MM.1S (cell line): ENCODE data around the gene LRCH2.

ENCODE experiments used
- DNase-seq: peaks from one replicate; pipeline ENCODE4 v3.0.0-alpha.2; 2015
- H2AFZ ChIP-seq: fragments of 300-600 bp; sonication (generic); 2 replicates; pipeline ENCODE4 v1.6.0; 2016; ENCODE audit warnings: antibody characterized with exemption, low read length
- H3F3A ChIP-seq: fragments of 300-600 bp; sonication (generic); 2 replicates; pipeline ENCODE4 v1.6.1; 2016; ENCODE audit warnings: mild to moderate bottlenecking, antibody characterized with exemption, low read length, moderate library complexity, mixed read lengths; ENCODE audit not compliant: insufficient read depth
- H3K27ac ChIP-seq: fragments of 300-600 bp; sonication (generic); 2 replicates; pipeline ENCODE4 v1.5.1; 2016; ENCODE audit warnings: mild to moderate bottlenecking, low read length
- H3K27me3 ChIP-seq: fragments of 300-600 bp; sonication (generic); replicated peaks from 2 replicates; pipeline ENCODE4 v1.6.0; 2016; ENCODE audit warnings: low read length; ENCODE audit not compliant: insufficient read depth
- H3K36me3 ChIP-seq: fragments of 300-600 bp; sonication (generic); replicated peaks from 2 replicates; pipeline ENCODE4 v1.6.1; 2016; ENCODE audit warnings: mild to moderate bottlenecking, low read length, mixed read lengths; ENCODE audit not compliant: insufficient read depth
- H3K4me1 ChIP-seq: fragments of 300-600 bp; sonication (generic); 2 replicates; pipeline ENCODE4 v1.6.1; 2016; ENCODE audit warnings: low read length, mixed read lengths
- H3K4me2 ChIP-seq: fragments of 300-600 bp; sonication (generic); 2 replicates; pipeline ENCODE4 v1.6.0; 2016; ENCODE audit warnings: low read depth, low read length
- H3K4me3 ChIP-seq: fragments of 300-600 bp; sonication (generic); 2 replicates; pipeline ENCODE4 v1.5.1; 2016; ENCODE audit warnings: low read length, mixed read lengths
- H3K79me2 ChIP-seq: fragments of 300-600 bp; sonication (generic); 2 replicates; pipeline ENCODE4 v1.6.1; 2016; ENCODE audit warnings: mixed run types, low read length, mixed read lengths
- H3K9ac ChIP-seq: fragments of 300-600 bp; sonication (generic); 2 replicates; pipeline ENCODE4 v1.6.1; 2016; ENCODE audit warnings: low read length, mixed read lengths
- H3K9me2 ChIP-seq: fragments of 300-600 bp; sonication (generic); replicated peaks from 2 replicates; pipeline ENCODE4 v1.6.1; 2016; ENCODE audit warnings: mild to moderate bottlenecking, low read length, mixed read lengths; ENCODE audit not compliant: insufficient read depth
- H3K9me3 ChIP-seq: fragments of 300-600 bp; sonication (generic); replicated peaks from 2 replicates; pipeline ENCODE4 v1.6.1; 2016; ENCODE audit warnings: mild to moderate bottlenecking, low read length, mixed read lengths; ENCODE audit not compliant: insufficient read depth
- H4K20me1 ChIP-seq: fragments of 300-600 bp; sonication (generic); 2 replicates; pipeline ENCODE4 v1.6.1; 2016; ENCODE audit warnings: mild to moderate bottlenecking, low read length, moderate library complexity, mixed read lengths; ENCODE audit not compliant: insufficient read depth
- EZH2 ChIP-seq: fragments of 300-600 bp; sonication (generic); optimal IDR thresholded peaks from 2 replicates; pipeline ENCODE3; 2017; ENCODE audit warnings: low read depth, mild to moderate bottlenecking, antibody characterized with exemption, low read length, mixed read lengths
- EZH2phosphoT487 ChIP-seq: fragments of 300-600 bp; sonication (generic); IDR thresholded peaks from 2 replicates; pipeline ENCODE4 v1.6.1; 2018; ENCODE audit warnings: antibody characterized with exemption, low read length
- TF ChIP-seq, protein P1 (sequence below): fragments of 300-600 bp; sonication (generic); IDR thresholded peaks from 2 replicates; pipeline ENCODE4 v1.5.1; 2016; ENCODE audit warnings: antibody characterized with exemption, low read length, mixed read lengths

The LRCH2 gene

DNA sequence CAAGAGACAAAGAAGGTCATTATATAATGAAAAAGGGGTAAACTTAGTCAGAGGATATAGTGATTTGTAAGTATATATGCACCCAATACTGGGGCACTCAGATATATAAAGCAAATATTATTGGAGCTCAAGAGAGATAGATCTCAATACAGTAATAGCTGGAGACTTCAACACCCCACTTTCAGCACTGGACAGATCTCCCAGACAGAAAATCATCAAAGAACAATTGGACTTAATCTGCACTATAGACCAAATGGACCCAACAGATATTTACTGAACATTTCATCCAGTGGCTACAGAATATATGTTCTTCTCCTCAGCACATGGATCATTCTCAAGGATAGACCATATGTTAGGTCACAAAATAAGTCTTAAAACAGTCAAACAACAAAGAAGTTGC, 91.8 kb downstream of the LRCH2 start:
- Histone ChIP-seq H3K9ac (no peak overlapping the region), H3K4me3 (no peak overlapping the region), H2AFZ (no peak overlapping the region), H3K27me3 (no peaks in the 10 kb centered on the region), H3K36me3 (no peaks in the 10 kb centered on the region), H3K27ac (no peak overlapping the region), H3K4me1 (no peaks in the 10 kb centered on the region), H4K20me1 (no peaks in the 10 kb centered on the region), H3K4me2 (no peak overlapping the region), H3K9me2 (no peaks in the 10 kb centered on the region), H3K79me2 (no peaks in the 10 kb centered on the region), H3K9me3 (no peaks in the 10 kb centered on the region), H3F3A (no peaks in the 10 kb centered on the region)
- no peak for DNase-seq
- TF ChIP-seq EZH2 = no peak

DNA sequence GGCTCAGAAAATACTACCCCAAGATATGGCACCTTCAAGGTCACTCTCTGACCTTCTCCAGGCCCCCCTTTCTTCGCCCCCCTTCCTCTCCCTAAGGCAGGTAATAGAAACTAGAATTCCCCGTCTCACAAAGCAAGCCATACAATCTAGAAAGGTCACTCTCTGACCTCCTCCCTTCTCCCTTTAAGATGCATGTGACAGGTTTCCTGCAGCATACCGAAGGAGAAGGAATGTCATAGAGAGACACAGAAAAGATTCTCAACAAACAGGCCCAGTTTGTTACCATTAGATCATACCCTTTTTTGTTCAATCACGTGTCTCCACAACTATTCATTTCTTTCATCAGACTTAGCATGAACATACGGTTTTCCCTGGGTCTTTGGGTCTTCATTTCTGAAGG, 95.9 kb downstream of the LRCH2 start:
- no peaks in the 10 kb centered on the region for H3F3A ChIP-seq
- no peak overlapping the region for H3K4me3 ChIP-seq
- H3K4me1 ChIP-seq = no peaks in the 10 kb centered on the region
- no peak for DNase-seq
- H2AFZ ChIP-seq = no peak overlapping the region
- no peaks in the 10 kb centered on the region for H3K9me2 ChIP-seq
- H3K27me3 ChIP-seq = no peaks in the 10 kb centered on the region
- no peak overlapping the region for H3K4me2 ChIP-seq
- H4K20me1 ChIP-seq = no peaks in the 10 kb centered on the region
- no peaks in the 10 kb centered on the region for H3K36me3 ChIP-seq
- no peaks in the 10 kb centered on the region for H3K9me3 ChIP-seq
- TF ChIP-seq, protein P1, sequence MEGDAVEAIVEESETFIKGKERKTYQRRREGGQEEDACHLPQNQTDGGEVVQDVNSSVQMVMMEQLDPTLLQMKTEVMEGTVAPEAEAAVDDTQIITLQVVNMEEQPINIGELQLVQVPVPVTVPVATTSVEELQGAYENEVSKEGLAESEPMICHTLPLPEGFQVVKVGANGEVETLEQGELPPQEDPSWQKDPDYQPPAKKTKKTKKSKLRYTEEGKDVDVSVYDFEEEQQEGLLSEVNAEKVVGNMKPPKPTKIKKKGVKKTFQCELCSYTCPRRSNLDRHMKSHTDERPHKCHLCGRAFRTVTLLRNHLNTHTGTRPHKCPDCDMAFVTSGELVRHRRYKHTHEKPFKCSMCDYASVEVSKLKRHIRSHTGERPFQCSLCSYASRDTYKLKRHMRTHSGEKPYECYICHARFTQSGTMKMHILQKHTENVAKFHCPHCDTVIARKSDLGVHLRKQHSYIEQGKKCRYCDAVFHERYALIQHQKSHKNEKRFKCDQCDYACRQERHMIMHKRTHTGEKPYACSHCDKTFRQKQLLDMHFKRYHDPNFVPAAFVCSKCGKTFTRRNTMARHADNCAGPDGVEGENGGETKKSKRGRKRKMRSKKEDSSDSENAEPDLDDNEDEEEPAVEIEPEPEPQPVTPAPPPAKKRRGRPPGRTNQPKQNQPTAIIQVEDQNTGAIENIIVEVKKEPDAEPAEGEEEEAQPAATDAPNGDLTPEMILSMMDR = no peak
- no peak for TF ChIP-seq EZH2phosphoT487
- no peak for TF ChIP-seq EZH2
- no peak overlapping the region for H3K9ac ChIP-seq
- H3K27ac ChIP-seq = no peak overlapping the region
- H3K79me2 ChIP-seq = no peaks in the 10 kb centered on the region

- H3K4me1 ChIP-seq = no peaks in the 10 kb centered on the region
- no peaks in the 10 kb centered on the region for H3K79me2 ChIP-seq
- no peaks in the 10 kb centered on the region for H3K9me3 ChIP-seq
- H4K20me1 ChIP-seq = no peaks in the 10 kb centered on the region
- H3K9ac ChIP-seq = no peak overlapping the region
- H2AFZ ChIP-seq = no peak overlapping the region
- H3F3A ChIP-seq = no peaks in the 10 kb centered on the region
- H3K9me2 ChIP-seq = no peaks in the 10 kb centered on the region
- no peak overlapping the region for H3K4me3 ChIP-seq
- H3K27ac ChIP-seq = no peak overlapping the region
- TF ChIP-seq EZH2phosphoT487 = no peak
- TF ChIP-seq, protein P1 = no peak
- no peak for TF ChIP-seq EZH2
- no peaks in the 10 kb centered on the region for H3K36me3 ChIP-seq
- no peak for DNase-seq
- H3K27me3 ChIP-seq = no peaks in the 10 kb centered on the region
- no peak overlapping the region for H3K4me2 ChIP-seq
Measured at GRCh38 chrX:115134382-115134781, 99.5 kb downstream of the LRCH2 start.

DNA sequence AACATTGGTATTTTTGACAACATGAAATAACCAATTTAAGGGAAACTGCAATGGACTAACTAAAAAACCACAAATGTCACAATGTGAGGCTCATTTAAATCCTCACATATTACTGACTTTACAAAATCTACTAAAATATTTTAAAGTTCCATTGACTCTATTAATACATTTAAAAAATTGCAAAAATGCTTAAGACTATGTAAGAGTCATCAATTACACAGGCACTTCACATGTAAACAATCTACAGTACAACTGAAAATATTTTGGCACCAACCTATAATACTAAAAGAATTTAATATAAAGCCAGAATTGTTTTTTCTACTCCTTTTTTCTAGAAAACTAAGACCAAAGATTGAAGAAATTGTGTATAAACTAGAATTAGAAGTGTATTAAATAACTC, 121.5 kb downstream of the LRCH2 start:
- Histone ChIP-seq H3K4me2 (no peak overlapping the region), H3K27me3 (no peaks in the 10 kb centered on the region), H3K36me3 (no peaks in the 10 kb centered on the region), H3K9me2 (no peaks in the 10 kb centered on the region), H3K4me3 (no peak overlapping the region), H2AFZ (no peak overlapping the region), H3K27ac (no peak overlapping the region), H3K4me1 (no peaks in the 10 kb centered on the region), H3F3A (no peaks in the 10 kb centered on the region), H3K79me2 (no peaks in the 10 kb centered on the region), H3K9ac (no peak overlapping the region), H4K20me1 (no peaks in the 10 kb centered on the region), H3K9me3 (no peaks in the 10 kb centered on the region)
- no peak for DNase-seq
- no peak for TF ChIP-seq EZH2
- TF ChIP-seq, protein P1 = no peak
- no peak for TF ChIP-seq EZH2phosphoT487
